Spleen (tissue), 7 donors: ENCODE data around the gene SAV1.

ENCODE experiments used
- POLR2A ChIP-seq, 3 donors: fragments of 450-650 bp; IDR thresholded peaks; one replicate each; pipeline ENCODE4 v1.5.1; 2017; ENCODE audit warnings: antibody characterized with exemption in 3 of 3, mild to moderate bottlenecking in 1 of 3
- TF ChIP-seq, protein P1 (sequence below), 11 experiments: fragments of 200-600 bp in 7 of 11; fragments of 450-650 bp in 4 of 11; sonication (generic) in 4 of 11; IDR thresholded peaks in 8 of 11; conservative IDR thresholded peaks in 3 of 11; 1 replicate in 7 of 11; 2 replicates in 4 of 11; pipeline versions ENCODE4 v1.4.0 to v1.8.0; 2016 to 2021; ENCODE audit warnings: antibody characterized with exemption in 11 of 11, inconsistent platforms in 4 of 11, mild to moderate bottlenecking in 1 of 11
- donor health status: DM: no; HTN: no; CAD: no; lungs with moderate emphysema.
- donor health status: DM: no; HTN: no; CAD: no.
- donor health status: DM: no; HTN: no; CAD: no.

DNA sequence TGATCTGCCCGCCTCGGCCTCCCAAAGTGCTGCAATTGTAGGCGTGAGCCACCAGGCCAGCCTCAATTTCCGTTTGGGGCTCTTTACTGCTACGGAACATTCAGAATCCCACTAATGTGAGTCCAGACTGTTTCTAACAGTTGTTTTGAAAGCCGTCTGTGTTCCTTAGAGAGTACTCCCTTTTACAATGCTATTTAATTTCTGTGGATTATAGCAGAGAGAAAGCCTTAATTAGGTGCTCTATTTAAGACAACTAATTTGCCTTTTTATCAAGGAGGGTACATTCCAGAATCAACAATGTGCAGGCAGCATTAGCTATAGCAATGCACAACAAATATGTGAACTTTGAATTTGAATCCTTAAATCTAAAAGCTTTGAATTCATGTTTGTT, 2.8 kb upstream of the SAV1 start:
- TF ChIP-seq, protein P1, sequence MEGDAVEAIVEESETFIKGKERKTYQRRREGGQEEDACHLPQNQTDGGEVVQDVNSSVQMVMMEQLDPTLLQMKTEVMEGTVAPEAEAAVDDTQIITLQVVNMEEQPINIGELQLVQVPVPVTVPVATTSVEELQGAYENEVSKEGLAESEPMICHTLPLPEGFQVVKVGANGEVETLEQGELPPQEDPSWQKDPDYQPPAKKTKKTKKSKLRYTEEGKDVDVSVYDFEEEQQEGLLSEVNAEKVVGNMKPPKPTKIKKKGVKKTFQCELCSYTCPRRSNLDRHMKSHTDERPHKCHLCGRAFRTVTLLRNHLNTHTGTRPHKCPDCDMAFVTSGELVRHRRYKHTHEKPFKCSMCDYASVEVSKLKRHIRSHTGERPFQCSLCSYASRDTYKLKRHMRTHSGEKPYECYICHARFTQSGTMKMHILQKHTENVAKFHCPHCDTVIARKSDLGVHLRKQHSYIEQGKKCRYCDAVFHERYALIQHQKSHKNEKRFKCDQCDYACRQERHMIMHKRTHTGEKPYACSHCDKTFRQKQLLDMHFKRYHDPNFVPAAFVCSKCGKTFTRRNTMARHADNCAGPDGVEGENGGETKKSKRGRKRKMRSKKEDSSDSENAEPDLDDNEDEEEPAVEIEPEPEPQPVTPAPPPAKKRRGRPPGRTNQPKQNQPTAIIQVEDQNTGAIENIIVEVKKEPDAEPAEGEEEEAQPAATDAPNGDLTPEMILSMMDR (IDR thresholded peaks at IDR 0.05 in 8 of 11, conservative IDR thresholded peaks at IDR 0.05 in 3 of 11), result no peak
- TF ChIP-seq POLR2A (IDR thresholded peaks at IDR 0.05), result no peak
